ENCODE results near the gene TECR. TPM values are rescaled to one million over a fixed set of nuclear protein-coding genes. Genes with fewer than 3 reads are reported as not detected.
"Not testable (repeated sequence)": the region's sequence is repeated elsewhere in the genome, so short reads cannot be mapped to it uniquely, and the experiment has no call there.

The TECR gene
- total RNA-seq, 1 donor from 2014 or later, result 186 TPM

DNA sequence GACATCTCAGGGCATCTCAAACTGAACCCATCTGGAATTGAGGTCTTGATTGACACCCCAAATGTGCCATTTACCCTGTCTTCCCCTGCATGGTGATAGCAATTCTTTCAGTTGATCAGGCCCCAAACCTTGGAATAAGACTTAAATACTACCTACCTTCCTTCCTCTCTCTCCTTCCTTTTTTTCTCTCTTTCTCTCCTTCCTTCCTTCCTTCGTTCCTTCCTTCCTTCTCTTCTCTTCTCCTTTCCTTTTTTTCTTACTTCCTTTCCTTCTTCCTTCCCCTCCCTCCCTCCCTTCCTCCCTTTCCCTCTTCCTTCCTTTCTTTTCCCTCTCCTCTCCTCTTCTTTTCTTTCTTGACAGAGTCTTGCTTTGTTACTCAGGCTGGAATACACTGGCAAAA, 26.1 kb upstream of the TECR start:
- peaks cover 24% of the 10 kb centered on the region for H3K4me1 Mint-ChIP-seq (ENCODE audit: low read depth)
- no peak overlapping the region for H3K4me3 Mint-ChIP-seq (ENCODE audit: low read depth)
- no peaks in the 10 kb centered on the region for H3K36me3 Mint-ChIP-seq (ENCODE audit: insufficient read depth)
- no peaks in the 10 kb centered on the region for H3K9me3 Mint-ChIP-seq (ENCODE audit: low read depth)
- DNase-seq (ENCODE audit: low spot score, unreplicated experiment), result no peak
- no peaks in the 10 kb centered on the region for H3K27me3 Mint-ChIP-seq
- H3K27ac Mint-ChIP-seq, result peak overlapping the region; percentile 75
- TF ChIP-seq, protein P1, sequence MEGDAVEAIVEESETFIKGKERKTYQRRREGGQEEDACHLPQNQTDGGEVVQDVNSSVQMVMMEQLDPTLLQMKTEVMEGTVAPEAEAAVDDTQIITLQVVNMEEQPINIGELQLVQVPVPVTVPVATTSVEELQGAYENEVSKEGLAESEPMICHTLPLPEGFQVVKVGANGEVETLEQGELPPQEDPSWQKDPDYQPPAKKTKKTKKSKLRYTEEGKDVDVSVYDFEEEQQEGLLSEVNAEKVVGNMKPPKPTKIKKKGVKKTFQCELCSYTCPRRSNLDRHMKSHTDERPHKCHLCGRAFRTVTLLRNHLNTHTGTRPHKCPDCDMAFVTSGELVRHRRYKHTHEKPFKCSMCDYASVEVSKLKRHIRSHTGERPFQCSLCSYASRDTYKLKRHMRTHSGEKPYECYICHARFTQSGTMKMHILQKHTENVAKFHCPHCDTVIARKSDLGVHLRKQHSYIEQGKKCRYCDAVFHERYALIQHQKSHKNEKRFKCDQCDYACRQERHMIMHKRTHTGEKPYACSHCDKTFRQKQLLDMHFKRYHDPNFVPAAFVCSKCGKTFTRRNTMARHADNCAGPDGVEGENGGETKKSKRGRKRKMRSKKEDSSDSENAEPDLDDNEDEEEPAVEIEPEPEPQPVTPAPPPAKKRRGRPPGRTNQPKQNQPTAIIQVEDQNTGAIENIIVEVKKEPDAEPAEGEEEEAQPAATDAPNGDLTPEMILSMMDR (IDR thresholded peaks at IDR 0.05; ENCODE audit: unreplicated experiment), result no peak

DNA sequence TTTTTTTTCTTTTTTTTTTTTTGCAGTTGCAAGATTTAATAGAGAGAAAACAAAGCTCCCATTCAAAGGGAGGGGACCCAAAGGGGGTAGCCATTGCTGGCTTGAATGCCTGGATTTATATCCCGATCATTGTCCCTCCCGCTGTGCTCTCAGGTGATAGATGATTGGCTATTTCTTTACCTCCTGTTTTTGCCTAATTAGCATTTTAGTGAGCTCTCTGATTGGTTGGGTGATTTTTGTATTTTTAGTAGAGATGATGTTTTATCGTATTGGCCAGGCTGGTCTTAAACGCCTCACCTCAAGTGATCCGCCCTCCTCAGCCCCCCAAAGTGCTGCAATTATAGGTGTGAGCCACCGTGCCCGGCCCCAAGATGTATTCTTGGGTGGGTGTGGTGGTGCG, 24.8 kb upstream of the TECR start:
- peaks cover 28% of the 10 kb centered on the region for H3K4me1 Mint-ChIP-seq (ENCODE audit: low read depth)
- H3K9me3 Mint-ChIP-seq (ENCODE audit: low read depth); H3K4me3 Mint-ChIP-seq (ENCODE audit: low read depth); H3K27me3 Mint-ChIP-seq; H3K36me3 Mint-ChIP-seq (ENCODE audit: insufficient read depth); H3K27ac Mint-ChIP-seq; DNase-seq (ENCODE audit: low spot score, unreplicated experiment): not testable (repeated sequence)

DNA sequence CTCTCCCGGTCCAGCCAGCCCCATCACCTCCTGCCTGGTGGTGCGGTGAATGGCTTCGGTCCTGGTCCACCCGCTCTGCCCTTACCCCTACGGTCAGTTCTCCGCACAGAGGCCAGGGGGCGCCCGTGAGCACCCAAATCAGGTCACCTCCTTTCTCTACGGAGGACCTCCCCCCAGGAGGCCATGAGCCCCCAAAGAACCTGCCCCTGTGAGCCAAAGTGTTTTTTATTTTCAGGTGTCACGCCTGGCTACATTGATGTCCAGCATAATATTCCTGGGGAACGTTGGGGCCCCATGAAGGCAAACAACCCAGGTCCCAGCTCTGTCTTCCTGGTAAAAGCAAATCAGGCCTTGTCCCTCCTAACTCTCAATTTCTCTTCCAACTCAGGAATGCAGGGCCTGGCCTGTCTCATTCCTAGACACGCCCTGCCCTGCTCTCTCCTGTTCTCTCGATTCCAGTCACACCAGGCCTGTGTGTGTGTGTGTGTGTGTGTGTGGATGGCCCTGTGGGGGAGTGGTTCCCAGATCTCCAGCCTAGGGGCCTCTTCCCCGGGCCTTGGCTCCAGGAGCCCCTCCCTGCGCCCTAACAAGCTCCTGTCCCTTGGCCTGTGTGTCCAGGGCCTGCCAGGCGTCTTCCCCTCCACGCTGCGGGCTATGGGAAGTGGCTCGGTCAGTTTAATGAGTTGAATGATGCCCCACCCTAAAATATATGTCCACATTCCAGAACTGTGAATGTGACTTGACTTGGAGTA, 23.7 kb upstream of the TECR start:
- H3K4me1 Mint-ChIP-seq (ENCODE audit: low read depth), result peaks cover 32% of the 10 kb centered on the region
- TF ChIP-seq, protein P1 (IDR thresholded peaks at IDR 0.05; ENCODE audit: unreplicated experiment), result peak; percentile 78
- no peaks in the 10 kb centered on the region for H3K36me3 Mint-ChIP-seq (ENCODE audit: insufficient read depth)
- no peaks in the 10 kb centered on the region for H3K9me3 Mint-ChIP-seq (ENCODE audit: low read depth)
- no peaks in the 10 kb centered on the region for H3K27me3 Mint-ChIP-seq
- peak; percentile 56 for DNase-seq (ENCODE audit: low spot score, unreplicated experiment)
- peak overlapping the region; percentile 4 for H3K4me3 Mint-ChIP-seq (ENCODE audit: low read depth)
- H3K27ac Mint-ChIP-seq, result peak overlapping the region; percentile 96

DNA sequence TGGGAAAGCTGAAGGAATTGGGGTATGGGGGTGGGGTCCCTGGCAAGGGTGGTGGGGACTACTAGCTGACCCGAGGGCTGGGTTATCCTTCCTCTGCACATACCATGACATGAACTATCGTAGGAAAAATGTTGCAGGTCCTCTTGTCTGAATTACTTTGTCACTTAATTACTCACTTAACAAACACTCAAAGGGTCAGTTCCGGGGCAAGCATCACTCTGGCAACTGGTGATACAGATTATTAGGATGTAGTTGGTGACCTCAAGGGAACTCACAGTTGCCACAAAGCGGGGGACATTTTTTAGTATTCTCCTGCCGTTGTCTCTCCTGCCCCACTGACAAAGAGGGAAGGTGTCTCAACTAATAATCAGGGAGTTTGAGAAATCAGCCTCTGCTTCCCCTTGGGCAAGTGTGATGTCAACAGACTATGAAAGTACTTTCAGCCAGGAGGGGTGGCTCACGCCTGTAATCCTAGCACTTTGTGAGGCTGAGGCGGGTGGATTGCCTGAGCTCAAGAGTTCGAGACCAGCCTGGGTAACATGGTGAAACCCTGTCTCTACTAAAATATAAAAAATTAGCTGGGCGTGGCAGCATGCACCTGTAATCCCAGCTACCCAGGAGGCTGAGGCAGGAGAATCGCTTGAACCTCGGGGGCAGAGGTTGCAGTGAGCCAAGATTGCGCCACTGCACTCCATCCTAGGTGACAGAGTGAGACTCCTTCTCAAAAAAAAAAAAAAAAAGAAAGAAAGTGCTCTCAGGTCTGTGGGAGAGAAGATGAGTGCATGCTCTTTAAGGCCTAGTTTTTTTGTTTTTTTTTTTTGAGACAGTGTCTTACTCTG, 21.5 kb upstream of the TECR start:
- peak overlapping the region; percentile 41 for H3K4me3 Mint-ChIP-seq (ENCODE audit: low read depth)
- no peak for DNase-seq (ENCODE audit: low spot score, unreplicated experiment)
- H3K4me1 Mint-ChIP-seq (ENCODE audit: low read depth), result peaks cover 29% of the 10 kb centered on the region
- H3K36me3 Mint-ChIP-seq (ENCODE audit: insufficient read depth), result no peaks in the 10 kb centered on the region
- no peaks in the 10 kb centered on the region for H3K27me3 Mint-ChIP-seq
- TF ChIP-seq, protein P1 (IDR thresholded peaks at IDR 0.05; ENCODE audit: unreplicated experiment), result no peak
- H3K27ac Mint-ChIP-seq, result peak overlapping the region; percentile 96
- no peaks in the 10 kb centered on the region for H3K9me3 Mint-ChIP-seq (ENCODE audit: low read depth)

DNA sequence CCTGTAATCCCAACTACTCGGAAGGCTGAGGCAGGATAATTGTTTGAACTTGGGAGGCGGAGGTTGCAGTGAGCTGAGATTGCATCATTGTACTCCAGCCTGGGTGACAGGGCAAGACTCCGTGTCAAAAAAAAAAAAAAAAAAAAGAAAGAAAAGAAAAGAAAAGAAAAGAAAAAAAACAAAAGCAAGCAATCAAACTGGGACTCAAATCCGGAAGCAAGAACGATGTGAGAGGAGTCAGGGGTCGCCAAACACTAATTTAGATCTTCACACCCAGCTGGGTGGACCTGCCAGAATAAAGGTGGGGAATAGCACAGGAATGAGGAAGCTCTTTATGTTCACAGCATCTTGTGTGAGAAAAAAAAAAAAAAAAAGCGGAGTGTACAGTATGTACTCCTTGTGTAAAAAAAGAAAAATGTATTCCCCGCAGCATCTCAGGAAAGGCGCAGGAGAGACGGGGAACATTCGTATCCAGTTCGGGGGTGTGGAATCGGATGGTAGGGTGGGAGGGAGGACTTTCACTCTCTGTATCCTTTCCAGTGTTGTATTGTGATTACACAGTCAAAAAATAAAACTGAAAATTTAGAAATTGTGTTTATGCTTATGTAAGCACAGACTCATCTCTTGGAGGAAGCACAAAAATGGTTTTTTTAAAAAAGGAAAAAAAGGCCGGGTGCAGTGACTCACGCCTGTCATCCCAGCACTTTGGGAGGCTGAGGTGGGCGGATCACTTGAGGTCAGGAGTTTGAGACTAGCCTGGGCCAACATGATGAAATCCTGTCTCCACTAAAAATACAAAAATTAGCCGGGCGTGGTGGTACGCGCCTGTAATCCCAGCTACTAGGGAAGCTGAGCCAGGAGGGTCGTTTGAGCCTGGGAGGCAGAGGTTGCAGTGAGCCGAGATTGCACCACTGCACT, 18.8 kb upstream of the TECR start:
- peaks cover 12% of the 10 kb centered on the region for H3K36me3 Mint-ChIP-seq (ENCODE audit: insufficient read depth)
- H3K27ac Mint-ChIP-seq, result peak overlapping the region; percentile 93
- H3K27me3 Mint-ChIP-seq, result no peaks in the 10 kb centered on the region
- no peaks in the 10 kb centered on the region for H3K9me3 Mint-ChIP-seq (ENCODE audit: low read depth)
- TF ChIP-seq, protein P1 (IDR thresholded peaks at IDR 0.05; ENCODE audit: unreplicated experiment), result no peak
- H3K4me1 Mint-ChIP-seq (ENCODE audit: low read depth), result peaks cover 41% of the 10 kb centered on the region
- no peak overlapping the region for H3K4me3 Mint-ChIP-seq (ENCODE audit: low read depth)
- DNase-seq (ENCODE audit: low spot score, unreplicated experiment), result no peak
